Measurements from ENCODE around the gene INSYN1. TPM values are rescaled to one million over a fixed set of nuclear protein-coding genes. Genes with fewer than 3 reads are reported as not detected.

INSYN1 gene
- total and polyA plus RNA-seq, 2 experiments from 2014 or later: 0.18 to 14.2 TPM

DNA sequence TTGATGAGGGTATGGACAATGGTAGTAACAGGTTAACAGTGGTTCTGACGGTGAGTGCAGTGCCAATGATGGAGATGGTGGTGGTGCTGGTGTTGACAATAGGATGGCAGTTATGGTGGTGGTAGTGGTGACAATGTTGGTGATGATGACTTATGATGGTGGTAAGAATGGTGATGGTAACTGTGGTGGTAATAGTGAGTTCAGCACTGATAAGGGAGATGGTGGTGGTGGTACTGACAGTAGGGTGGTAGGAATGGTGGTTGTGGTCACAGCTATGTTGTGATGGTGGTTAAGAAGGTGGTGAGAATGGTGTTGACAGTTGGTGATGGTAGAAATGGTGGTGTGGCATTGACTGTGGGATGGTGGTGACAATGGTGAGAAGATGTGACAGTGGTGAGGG lies 13.4 kb upstream of the INSYN1 start:
- H3K36me3 Mint-ChIP-seq (ENCODE audit: low read depth): no peaks in the 10 kb centered on the region; the same call in 2 of the 3 replicates
- DNase-seq (ENCODE audit: low spot score) (no peak), ATAC-seq (no peak)
- H3K27me3 Mint-ChIP-seq (ENCODE audit: insufficient read depth, low read depth, poor library complexity): peaks cover 7% of the 10 kb centered on the region
- no peak overlapping the region for H3K4me3 Mint-ChIP-seq
- Histone ChIP-seq H3K4me2 (no peak overlapping the region), H3K27ac (ENCODE audit: low read depth) (no peak overlapping the region), H3F3A (replicated peaks; ENCODE audit: low read depth) (no peaks in the 10 kb centered on the region), H3K36me3 (ENCODE audit: insufficient read depth) (no peaks in the 10 kb centered on the region), H3K4me3 (no peak overlapping the region), H4K20me1 (replicated peaks; ENCODE audit: insufficient read depth) (no peaks in the 10 kb centered on the region), H3K4me1 (ENCODE audit: insufficient read depth) (no peaks in the 10 kb centered on the region; the same call in 1 of the 2 replicates), H2AFZ (no peak overlapping the region), H3K9me2 (ENCODE audit: insufficient read depth) (no peaks in the 10 kb centered on the region), H3K27me3 (ENCODE audit: insufficient read depth) (no peaks in the 10 kb centered on the region), H3K79me2 (replicated peaks; ENCODE audit: insufficient read depth) (no peaks in the 10 kb centered on the region)
- peaks cover 24% of the 10 kb centered on the region for H3K4me1 Mint-ChIP-seq
- TF ChIP-seq, protein P1, sequence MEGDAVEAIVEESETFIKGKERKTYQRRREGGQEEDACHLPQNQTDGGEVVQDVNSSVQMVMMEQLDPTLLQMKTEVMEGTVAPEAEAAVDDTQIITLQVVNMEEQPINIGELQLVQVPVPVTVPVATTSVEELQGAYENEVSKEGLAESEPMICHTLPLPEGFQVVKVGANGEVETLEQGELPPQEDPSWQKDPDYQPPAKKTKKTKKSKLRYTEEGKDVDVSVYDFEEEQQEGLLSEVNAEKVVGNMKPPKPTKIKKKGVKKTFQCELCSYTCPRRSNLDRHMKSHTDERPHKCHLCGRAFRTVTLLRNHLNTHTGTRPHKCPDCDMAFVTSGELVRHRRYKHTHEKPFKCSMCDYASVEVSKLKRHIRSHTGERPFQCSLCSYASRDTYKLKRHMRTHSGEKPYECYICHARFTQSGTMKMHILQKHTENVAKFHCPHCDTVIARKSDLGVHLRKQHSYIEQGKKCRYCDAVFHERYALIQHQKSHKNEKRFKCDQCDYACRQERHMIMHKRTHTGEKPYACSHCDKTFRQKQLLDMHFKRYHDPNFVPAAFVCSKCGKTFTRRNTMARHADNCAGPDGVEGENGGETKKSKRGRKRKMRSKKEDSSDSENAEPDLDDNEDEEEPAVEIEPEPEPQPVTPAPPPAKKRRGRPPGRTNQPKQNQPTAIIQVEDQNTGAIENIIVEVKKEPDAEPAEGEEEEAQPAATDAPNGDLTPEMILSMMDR (conservative IDR thresholded peaks at IDR 0.05; ENCODE audit: low read depth in 2 of 2): no peak
- no peak for TF ChIP-seq STAT1 (IDR thresholded peaks at IDR 0.05; ENCODE audit: unreplicated experiment)
- TF ChIP-seq POLR2AphosphoS5 (IDR thresholded peaks at IDR 0.05; ENCODE audit: low read depth): no peak
- TF ChIP-seq JUNB (IDR thresholded peaks at IDR 0.05; ENCODE audit: unreplicated experiment): no peak
- no peak for TF ChIP-seq CREB1 (CRISPR knock-in tag; IDR thresholded peaks at IDR 0.05; ENCODE audit: low read depth)
- no peak for TF ChIP-seq ZNF114 (CRISPR knock-in tag; IDR thresholded peaks at IDR 0.05)
- TF ChIP-seq, protein P2, sequence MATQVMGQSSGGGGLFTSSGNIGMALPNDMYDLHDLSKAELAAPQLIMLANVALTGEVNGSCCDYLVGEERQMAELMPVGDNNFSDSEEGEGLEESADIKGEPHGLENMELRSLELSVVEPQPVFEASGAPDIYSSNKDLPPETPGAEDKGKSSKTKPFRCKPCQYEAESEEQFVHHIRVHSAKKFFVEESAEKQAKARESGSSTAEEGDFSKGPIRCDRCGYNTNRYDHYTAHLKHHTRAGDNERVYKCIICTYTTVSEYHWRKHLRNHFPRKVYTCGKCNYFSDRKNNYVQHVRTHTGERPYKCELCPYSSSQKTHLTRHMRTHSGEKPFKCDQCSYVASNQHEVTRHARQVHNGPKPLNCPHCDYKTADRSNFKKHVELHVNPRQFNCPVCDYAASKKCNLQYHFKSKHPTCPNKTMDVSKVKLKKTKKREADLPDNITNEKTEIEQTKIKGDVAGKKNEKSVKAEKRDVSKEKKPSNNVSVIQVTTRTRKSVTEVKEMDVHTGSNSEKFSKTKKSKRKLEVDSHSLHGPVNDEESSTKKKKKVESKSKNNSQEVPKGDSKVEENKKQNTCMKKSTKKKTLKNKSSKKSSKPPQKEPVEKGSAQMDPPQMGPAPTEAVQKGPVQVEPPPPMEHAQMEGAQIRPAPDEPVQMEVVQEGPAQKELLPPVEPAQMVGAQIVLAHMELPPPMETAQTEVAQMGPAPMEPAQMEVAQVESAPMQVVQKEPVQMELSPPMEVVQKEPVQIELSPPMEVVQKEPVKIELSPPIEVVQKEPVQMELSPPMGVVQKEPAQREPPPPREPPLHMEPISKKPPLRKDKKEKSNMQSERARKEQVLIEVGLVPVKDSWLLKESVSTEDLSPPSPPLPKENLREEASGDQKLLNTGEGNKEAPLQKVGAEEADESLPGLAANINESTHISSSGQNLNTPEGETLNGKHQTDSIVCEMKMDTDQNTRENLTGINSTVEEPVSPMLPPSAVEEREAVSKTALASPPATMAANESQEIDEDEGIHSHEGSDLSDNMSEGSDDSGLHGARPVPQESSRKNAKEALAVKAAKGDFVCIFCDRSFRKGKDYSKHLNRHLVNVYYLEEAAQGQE (IDR thresholded peaks at IDR 0.05; ENCODE audit: unreplicated experiment): no peak
- no peak for TF ChIP-seq NANOG (IDR thresholded peaks at IDR 0.05; ENCODE audit: borderline replicate concordance)
- TF ChIP-seq ZNF331 (CRISPR knock-in tag; IDR thresholded peaks at IDR 0.05; ENCODE audit: low read depth): no peak
- TF ChIP-seq EZH2 (IDR thresholded peaks at IDR 0.05; ENCODE audit: low read depth, unreplicated experiment): no peak
- no peak for TF ChIP-seq EZH2phosphoT487 (IDR thresholded peaks at IDR 0.05; ENCODE audit: unreplicated experiment)
- TF ChIP-seq, protein P3, sequence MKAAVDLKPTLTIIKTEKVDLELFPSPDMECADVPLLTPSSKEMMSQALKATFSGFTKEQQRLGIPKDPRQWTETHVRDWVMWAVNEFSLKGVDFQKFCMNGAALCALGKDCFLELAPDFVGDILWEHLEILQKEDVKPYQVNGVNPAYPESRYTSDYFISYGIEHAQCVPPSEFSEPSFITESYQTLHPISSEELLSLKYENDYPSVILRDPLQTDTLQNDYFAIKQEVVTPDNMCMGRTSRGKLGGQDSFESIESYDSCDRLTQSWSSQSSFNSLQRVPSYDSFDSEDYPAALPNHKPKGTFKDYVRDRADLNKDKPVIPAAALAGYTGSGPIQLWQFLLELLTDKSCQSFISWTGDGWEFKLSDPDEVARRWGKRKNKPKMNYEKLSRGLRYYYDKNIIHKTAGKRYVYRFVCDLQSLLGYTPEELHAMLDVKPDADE (IDR thresholded peaks at IDR 0.05): no peak
- TF ChIP-seq, protein P4, sequence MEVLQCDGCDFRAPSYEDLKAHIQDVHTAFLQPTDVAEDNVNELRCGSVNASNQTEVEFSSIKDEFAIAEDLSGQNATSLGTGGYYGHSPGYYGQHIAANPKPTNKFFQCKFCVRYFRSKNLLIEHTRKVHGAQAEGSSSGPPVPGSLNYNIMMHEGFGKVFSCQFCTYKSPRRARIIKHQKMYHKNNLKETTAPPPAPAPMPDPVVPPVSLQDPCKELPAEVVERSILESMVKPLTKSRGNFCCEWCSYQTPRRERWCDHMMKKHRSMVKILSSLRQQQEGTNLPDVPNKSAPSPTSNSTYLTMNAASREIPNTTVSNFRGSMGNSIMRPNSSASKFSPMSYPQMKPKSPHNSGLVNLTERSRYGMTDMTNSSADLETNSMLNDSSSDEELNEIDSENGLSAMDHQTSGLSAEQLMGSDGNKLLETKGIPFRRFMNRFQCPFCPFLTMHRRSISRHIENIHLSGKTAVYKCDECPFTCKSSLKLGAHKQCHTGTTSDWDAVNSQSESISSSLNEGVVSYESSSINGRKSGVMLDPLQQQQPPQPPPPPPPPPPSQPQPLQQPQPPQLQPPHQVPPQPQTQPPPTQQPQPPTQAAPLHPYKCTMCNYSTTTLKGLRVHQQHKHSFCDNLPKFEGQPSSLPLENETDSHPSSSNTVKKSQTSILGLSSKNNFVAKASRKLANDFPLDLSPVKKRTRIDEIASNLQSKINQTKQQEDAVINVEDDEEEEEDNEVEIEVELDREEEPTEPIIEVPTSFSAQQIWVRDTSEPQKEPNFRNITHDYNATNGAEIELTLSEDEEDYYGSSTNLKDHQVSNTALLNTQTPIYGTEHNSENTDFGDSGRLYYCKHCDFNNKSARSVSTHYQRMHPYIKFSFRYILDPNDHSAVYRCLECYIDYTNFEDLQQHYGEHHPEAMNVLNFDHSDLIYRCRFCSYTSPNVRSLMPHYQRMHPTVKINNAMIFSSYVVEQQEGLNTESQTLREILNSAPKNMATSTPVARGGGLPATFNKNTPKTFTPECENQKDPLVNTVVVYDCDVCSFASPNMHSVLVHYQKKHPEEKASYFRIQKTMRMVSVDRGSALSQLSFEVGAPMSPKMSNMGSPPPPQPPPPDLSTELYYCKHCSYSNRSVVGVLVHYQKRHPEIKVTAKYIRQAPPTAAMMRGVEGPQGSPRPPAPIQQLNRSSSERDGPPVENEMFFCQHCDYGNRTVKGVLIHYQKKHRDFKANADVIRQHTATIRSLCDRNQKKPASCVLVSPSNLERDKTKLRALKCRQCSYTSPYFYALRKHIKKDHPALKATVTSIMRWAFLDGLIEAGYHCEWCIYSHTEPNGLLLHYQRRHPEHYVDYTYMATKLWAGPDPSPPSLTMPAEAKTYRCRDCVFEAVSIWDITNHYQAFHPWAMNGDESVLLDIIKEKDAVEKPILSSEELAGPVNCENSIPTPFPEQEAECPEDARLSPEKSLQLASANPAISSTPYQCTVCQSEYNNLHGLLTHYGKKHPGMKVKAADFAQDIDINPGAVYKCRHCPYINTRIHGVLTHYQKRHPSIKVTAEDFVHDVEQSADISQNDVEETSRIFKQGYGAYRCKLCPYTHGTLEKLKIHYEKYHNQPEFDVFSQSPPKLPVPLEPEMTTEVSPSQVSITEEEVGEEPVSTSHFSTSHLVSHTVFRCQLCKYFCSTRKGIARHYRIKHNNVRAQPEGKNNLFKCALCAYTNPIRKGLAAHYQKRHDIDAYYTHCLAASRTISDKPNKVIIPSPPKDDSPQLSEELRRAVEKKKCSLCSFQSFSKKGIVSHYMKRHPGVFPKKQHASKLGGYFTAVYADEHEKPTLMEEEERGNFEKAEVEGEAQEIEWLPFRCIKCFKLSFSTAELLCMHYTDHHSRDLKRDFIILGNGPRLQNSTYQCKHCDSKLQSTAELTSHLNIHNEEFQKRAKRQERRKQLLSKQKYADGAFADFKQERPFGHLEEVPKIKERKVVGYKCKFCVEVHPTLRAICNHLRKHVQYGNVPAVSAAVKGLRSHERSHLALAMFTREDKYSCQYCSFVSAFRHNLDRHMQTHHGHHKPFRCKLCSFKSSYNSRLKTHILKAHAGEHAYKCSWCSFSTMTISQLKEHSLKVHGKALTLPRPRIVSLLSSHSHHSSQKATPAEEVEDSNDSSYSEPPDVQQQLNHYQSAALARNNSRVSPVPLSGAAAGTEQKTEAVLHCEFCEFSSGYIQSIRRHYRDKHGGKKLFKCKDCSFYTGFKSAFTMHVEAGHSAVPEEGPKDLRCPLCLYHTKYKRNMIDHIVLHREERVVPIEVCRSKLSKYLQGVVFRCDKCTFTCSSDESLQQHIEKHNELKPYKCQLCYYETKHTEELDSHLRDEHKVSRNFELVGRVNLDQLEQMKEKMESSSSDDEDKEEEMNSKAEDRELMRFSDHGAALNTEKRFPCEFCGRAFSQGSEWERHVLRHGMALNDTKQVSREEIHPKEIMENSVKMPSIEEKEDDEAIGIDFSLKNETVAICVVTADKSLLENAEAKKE (CRISPR knock-in tag; IDR thresholded peaks at IDR 0.05): no peak
- no peaks in the 10 kb centered on the region; the same call in 2 of the 3 replicates for H3K9me3 Mint-ChIP-seq
- H3K27ac Mint-ChIP-seq: no peak overlapping the region
